ENCODE measurements around the gene CUL3.

The CUL3 gene

GRCh38 chr2:224563537-224563936 is 21.6 kb downstream of the CUL3 start (continued):
- TF ChIP-seq POU6F1 (CRISPR knock-in tag; IDR thresholded peaks at IDR 0.05; ENCODE audit: borderline replicate concordance, low read depth): no peak
- TF ChIP-seq PPARA (CRISPR knock-in tag; IDR thresholded peaks at IDR 0.05; ENCODE audit: borderline replicate concordance): no peak
- TF ChIP-seq GLIS3 (CRISPR knock-in tag; IDR thresholded peaks at IDR 0.05): no peak
- TF ChIP-seq ZNF565 (CRISPR knock-in tag; conservative IDR thresholded peaks at IDR 0.05; ENCODE audit: low read depth): no peak
- no peak for TF ChIP-seq BACH2 (CRISPR knock-in tag; IDR thresholded peaks at IDR 0.05; ENCODE audit: borderline replicate concordance)
- TF ChIP-seq ZNF8 (CRISPR knock-in tag; IDR thresholded peaks at IDR 0.05): no peak
- TF ChIP-seq RARB (CRISPR knock-in tag; IDR thresholded peaks at IDR 0.05): no peak
- no peak for TF ChIP-seq ZFP3 (CRISPR knock-in tag; IDR thresholded peaks at IDR 0.05)
- TF ChIP-seq ARNTL (CRISPR knock-in tag; IDR thresholded peaks at IDR 0.05; ENCODE audit: borderline replicate concordance, low read depth): no peak
- no peak for TF ChIP-seq OSR1 (CRISPR knock-in tag; IDR thresholded peaks at IDR 0.05)
- TF ChIP-seq ZC3H10 (CRISPR knock-in tag; IDR thresholded peaks at IDR 0.05): no peak

GRCh38 chr2:224562831-224563230 is 22.3 kb downstream of the CUL3 start:
- peak; percentile 18; the same call in 1 of the 3 replicates for ATAC-seq
- peak; percentile 53; the same call in 1 of the 2 replicates for TF ChIP-seq TCF4 (CRISPR knock-in tag; IDR thresholded peaks at IDR 0.05; ENCODE audit: borderline replicate concordance)
- TF ChIP-seq CSDC2 (CRISPR knock-in tag; IDR thresholded peaks at IDR 0.05): no peak
- TF ChIP-seq OSR1 (CRISPR knock-in tag; IDR thresholded peaks at IDR 0.05): no peak
- TF ChIP-seq BACH2 (CRISPR knock-in tag; IDR thresholded peaks at IDR 0.05; ENCODE audit: borderline replicate concordance): no peak
- no peak for TF ChIP-seq ZNF565 (CRISPR knock-in tag; conservative IDR thresholded peaks at IDR 0.05; ENCODE audit: low read depth)
- 0 out of 2 replicates have a peak, but pooled peaks have one; percentile 14 for TF ChIP-seq ZFP3 (CRISPR knock-in tag; IDR thresholded peaks at IDR 0.05)
- peak; percentile 67 for TF ChIP-seq ISL1 (CRISPR knock-in tag; IDR thresholded peaks at IDR 0.05)
- no peak for TF ChIP-seq GLIS3 (CRISPR knock-in tag; IDR thresholded peaks at IDR 0.05)

- no peak for ATAC-seq
- TF ChIP-seq ZNF8 (CRISPR knock-in tag; IDR thresholded peaks at IDR 0.05): no peak
- TF ChIP-seq ARNTL (CRISPR knock-in tag; IDR thresholded peaks at IDR 0.05; ENCODE audit: borderline replicate concordance, low read depth): no peak
- no peak for TF ChIP-seq TCF4 (CRISPR knock-in tag; IDR thresholded peaks at IDR 0.05; ENCODE audit: borderline replicate concordance)
- no peak for TF ChIP-seq CSRNP3 (CRISPR knock-in tag; IDR thresholded peaks at IDR 0.05)
- no peak for TF ChIP-seq ZC3H10 (CRISPR knock-in tag; IDR thresholded peaks at IDR 0.05)
- TF ChIP-seq ZFP30 (CRISPR knock-in tag; IDR thresholded peaks at IDR 0.05): no peak
- TF ChIP-seq GLIS3 (CRISPR knock-in tag; IDR thresholded peaks at IDR 0.05): no peak
- no peak for TF ChIP-seq CREB5 (CRISPR knock-in tag; IDR thresholded peaks at IDR 0.05; ENCODE audit: low read depth)
- no peak for TF ChIP-seq ESRRG (CRISPR knock-in tag; IDR thresholded peaks at IDR 0.05)
- no peak for TF ChIP-seq RARB (CRISPR knock-in tag; IDR thresholded peaks at IDR 0.05)
- no peak for TF ChIP-seq SNAI2 (CRISPR knock-in tag; IDR thresholded peaks at IDR 0.05)
- no peak for TF ChIP-seq ZFP3 (CRISPR knock-in tag; IDR thresholded peaks at IDR 0.05)
- no peak for TF ChIP-seq BACH2 (CRISPR knock-in tag; IDR thresholded peaks at IDR 0.05; ENCODE audit: borderline replicate concordance)
- no peak for TF ChIP-seq POU6F1 (CRISPR knock-in tag; IDR thresholded peaks at IDR 0.05; ENCODE audit: borderline replicate concordance, low read depth)
- TF ChIP-seq PPARA (CRISPR knock-in tag; IDR thresholded peaks at IDR 0.05; ENCODE audit: borderline replicate concordance): no peak
- TF ChIP-seq TOX (CRISPR knock-in tag; IDR thresholded peaks at IDR 0.05; ENCODE audit: borderline replicate concordance): no peak
- no peak for TF ChIP-seq ISL1 (CRISPR knock-in tag; IDR thresholded peaks at IDR 0.05)
- no peak for TF ChIP-seq PATZ1 (CRISPR knock-in tag; IDR thresholded peaks at IDR 0.05; ENCODE audit: borderline replicate concordance)
Observed at GRCh38 chr2:224561234-224562005, 23.7 kb downstream of the CUL3 start.

Measured in SK-N-SH treated with all-trans-retinoic acid at 6 μM for 48 hours (cell line).